Measurements from ENCODE around the gene CNIH2.

The CNIH2 gene

DNA sequence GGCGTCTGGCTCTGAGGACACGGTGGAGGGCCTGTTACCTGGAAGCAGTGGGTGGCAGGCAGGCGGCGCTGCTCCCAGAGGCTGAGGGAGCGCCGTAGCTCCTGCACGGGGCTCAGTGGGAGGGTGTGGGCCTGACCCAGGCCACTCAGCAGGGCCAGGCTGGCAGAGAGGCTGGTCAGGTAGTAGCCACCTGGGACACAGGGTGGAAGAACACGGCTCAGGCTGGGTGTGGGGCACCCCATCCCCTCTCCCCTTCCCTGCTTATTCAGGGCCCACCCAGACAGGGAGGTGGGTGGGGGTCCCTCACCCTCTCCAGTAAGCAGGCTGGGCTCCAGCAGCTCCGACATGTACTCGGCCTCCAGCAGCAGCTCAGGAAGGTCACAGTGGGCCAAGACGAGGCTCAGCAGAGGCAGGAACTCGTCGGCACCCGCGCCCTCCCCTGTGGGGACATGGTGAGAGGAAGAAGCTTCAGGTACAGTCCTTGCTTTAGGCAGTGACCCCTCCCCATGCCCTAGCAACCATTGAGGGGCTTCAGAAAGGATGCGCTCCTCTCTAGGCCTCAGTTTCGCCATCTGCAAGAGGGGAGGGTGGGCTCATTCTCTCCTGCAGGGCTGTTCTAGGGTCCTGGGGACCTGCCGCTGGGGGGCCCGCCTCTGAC is 55.4 kb downstream of the CNIH2 start:
- no peak for DNase-seq

Data from NCI-H510A (cell line).